ENCODE measurements around the gene TRIP12.
"Not testable (repeated sequence)": the region's sequence is repeated elsewhere in the genome, so short reads cannot be mapped to it uniquely, and the experiment has no call there.

TRIP12 gene

GRCh38 chr2:229921892-229922448, at the start of gene TRIP12:
Gene TRIP12, minus strand, starts transcription at chr2:229922009. Its CDS starts 41,930 bp downstream, at chr2:229880079.
- TF ChIP-seq CTCF (conservative IDR thresholded peaks at IDR 0.05; ENCODE audit: low read depth) = no peak
- peak within 1 kb of the TSS; percentile 98 for H3K27ac ChIP-seq
- ChIA-PET POLR2A (ENCODE audit: low non-redundant PET) (no interaction called here), CTCF (no interaction called here)
- DNase-seq (ENCODE audit: low spot score) = peak; percentile 90

DNA sequence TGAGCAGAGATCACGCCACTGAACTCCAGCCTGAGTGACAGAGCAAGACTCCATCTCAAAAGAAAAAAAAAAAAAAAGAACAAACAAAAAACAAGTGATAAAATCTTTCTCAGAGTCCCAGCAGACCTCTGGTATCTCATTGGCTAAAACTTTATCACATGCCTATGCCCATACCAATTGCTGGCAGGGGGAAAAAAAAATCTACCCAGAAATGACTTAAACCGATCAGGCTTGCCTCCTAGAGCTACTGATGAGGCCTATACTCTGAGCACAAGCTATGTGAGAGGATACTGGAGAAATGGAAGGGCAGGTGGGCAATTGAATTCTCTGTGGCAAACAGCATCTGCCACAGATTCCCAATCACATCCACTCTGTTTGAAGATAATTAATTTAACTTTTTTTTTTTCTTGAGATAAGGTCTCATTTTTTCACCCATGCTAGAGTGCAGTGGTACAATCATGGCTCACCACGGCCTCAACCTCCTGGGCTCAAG, 49.5 kb upstream of the TRIP12 start:
- POLR2A ChIA-PET (ENCODE audit: low non-redundant PET) = interaction anchor here (0.6 kb wide), 1 partner anchor 54 kb away, joined by 3 read pairs; no protein-coding TSS in a partner anchor
- no peak for DNase-seq (ENCODE audit: low spot score)
- no peak overlapping the region for H3K27ac ChIP-seq
- CTCF ChIA-PET = no interaction called here
- TF ChIP-seq CTCF (conservative IDR thresholded peaks at IDR 0.05; ENCODE audit: low read depth) = no peak

GRCh38 chr2:229970406-229970805, 48.6 kb upstream of the TRIP12 start:
- H3K27ac ChIP-seq = no peak overlapping the region
- ChIA-PET CTCF (no interaction called here), POLR2A (ENCODE audit: low non-redundant PET) (no interaction called here)
- no peak for DNase-seq (ENCODE audit: low spot score)
- no peak for TF ChIP-seq CTCF (conservative IDR thresholded peaks at IDR 0.05; ENCODE audit: low read depth)

DNA sequence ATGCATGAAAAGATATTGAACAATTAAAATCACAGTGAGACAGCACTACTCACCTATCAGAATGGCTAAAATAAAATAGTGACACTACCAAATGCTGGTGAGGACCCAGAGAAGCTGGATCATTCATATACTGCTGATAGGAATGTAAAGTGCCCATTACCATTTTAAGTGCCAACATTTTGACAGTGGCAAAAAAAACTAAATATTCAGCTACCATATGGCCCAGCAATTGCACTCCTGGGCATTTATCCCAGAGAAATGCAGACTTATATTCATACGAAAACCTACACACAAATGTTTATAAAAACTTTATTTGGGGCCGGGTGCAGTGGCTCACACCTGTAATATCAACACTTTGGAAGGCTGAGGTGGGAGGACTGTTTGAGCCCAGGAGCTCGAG, 48.1 kb upstream of the TRIP12 start:
- H3K27ac ChIP-seq = no peak overlapping the region
- ChIA-PET POLR2A (ENCODE audit: low non-redundant PET) (no interaction called here), CTCF (no interaction called here)
- no peak for DNase-seq (ENCODE audit: low spot score)
- no peak for TF ChIP-seq CTCF (conservative IDR thresholded peaks at IDR 0.05; ENCODE audit: low read depth)

GRCh38 chr2:229963596-229963995, 41.8 kb upstream of the TRIP12 start:
- H3K27ac ChIP-seq; CTCF ChIA-PET; DNase-seq (ENCODE audit: low spot score): not testable (repeated sequence)
- POLR2A ChIA-PET (ENCODE audit: low non-redundant PET) = interaction anchor here (0.7 kb wide), 1 partner anchor 15 kb away, joined by 6 read pairs; no protein-coding TSS in a partner anchor

GRCh38 chr2:229956491-229956890, 34.7 kb upstream of the TRIP12 start:
- DNase-seq (ENCODE audit: low spot score) = no peak
- ChIA-PET CTCF (no interaction called here), POLR2A (ENCODE audit: low non-redundant PET) (no interaction called here)
- TF ChIP-seq CTCF (conservative IDR thresholded peaks at IDR 0.05; ENCODE audit: low read depth) = no peak
- H3K27ac ChIP-seq = no peak overlapping the region

- POLR2A ChIA-PET (ENCODE audit: low non-redundant PET) = no interaction called here
- DNase-seq (ENCODE audit: low spot score) = no peak
- no peak for TF ChIP-seq CTCF (conservative IDR thresholded peaks at IDR 0.05; ENCODE audit: low read depth)
- CTCF ChIA-PET = no interaction called here
- H3K27ac ChIP-seq = no peak overlapping the region
These were observed 33.9 kb upstream of the TRIP12 start for GRCh38 chr2:229955663-229956062.

All from RWPE1 (cell line).